Endothelial cell of umbilical vein (primary cell): Measurements from ENCODE around the gene YBX1. TPM values are rescaled to one million over a fixed set of nuclear protein-coding genes. Genes with fewer than 3 reads are reported as not detected.

Experiments
- BruUV-seq: library from RNA; stranded (reverse); fragments of 400-500 nt; replicated peaks from 2 replicates; lab custom pipeline; 2021; lab: Mats Ljungman, UMichigan
- CTCF ChIA-PET: fragments of 300-600, 350-600 bp; sonication (Branson Sonifier 250); formaldehyde crosslinking; loops from one replicate; lab custom pipeline; 2021; ENCODE audit warnings: antibody characterized with exemption, inconsistent platforms; lab: Charles Lee
- POLR2A ChIA-PET: fragments of 300-600, 350-600 bp; sonication (Branson Sonifier 250); formaldehyde crosslinking; loops from one replicate; lab custom pipeline; 2021; ENCODE audit warnings: antibody characterized with exemption, inconsistent platforms; lab: Charles Lee
- DNase-seq: peaks from one replicate; pipeline ENCODE4 v3.0.0-alpha.2; 2011; ENCODE audit warnings: low read depth, low spot score
- FAIRE-seq: peaks from 2 replicates; lab custom pipeline; 2011; peaks lifted over from hg19 to GRCh38; lab: Jason Lieb, UNC
- H2AFZ ChIP-seq: 2 replicates; pipeline ENCODE4 v1.6.0; 2012; ENCODE audit warnings: low read depth, low read length, control low read depth, inconsistent platforms
- H3K27ac ChIP-seq: 2 replicates; pipeline ENCODE4 v1.5.1; 2011; ENCODE audit warnings: low read depth, mild to moderate bottlenecking, control low read depth, low read length, moderate library complexity; ENCODE audit not compliant: insufficient read depth
- H3K27me3 ChIP-seq, 2 experiments: 2 replicates each; pipeline versions ENCODE4 v1.6.0 to v1.6.1; 2011; ENCODE audit warnings: low read length in 2 of 2, mixed read lengths in 1 of 2; ENCODE audit not compliant: control insufficient read depth in 2 of 2, insufficient read depth in 2 of 2
- H3K36me3 ChIP-seq, 2 experiments: 2 replicates in 1 of 2; 3 replicates in 1 of 2; pipeline ENCODE4 v1.5.1; 2011; ENCODE audit warnings: low read length in 2 of 2, mild to moderate bottlenecking in 1 of 2, moderate library complexity in 1 of 2; ENCODE audit not compliant: control insufficient read depth in 2 of 2, insufficient read depth in 2 of 2; ENCODE audit errors: extremely low read depth in 1 of 2
- H3K4me1 ChIP-seq: 3 replicates; pipeline ENCODE4 v1.5.1; 2011; ENCODE audit warnings: mild to moderate bottlenecking, low read length; ENCODE audit not compliant: control insufficient read depth, insufficient read depth; ENCODE audit errors: extremely low read depth
- H3K4me2 ChIP-seq: 2 replicates; pipeline ENCODE4 v1.6.1; 2011; ENCODE audit warnings: low read length, control low read depth, mixed read lengths; ENCODE audit not compliant: insufficient read depth
- H3K4me3 ChIP-seq, 3 experiments: fragments of 200-600 bp in 1 of 3; sonication (generic), shearing (Covaris generic) in 1 of 3; replicated peaks in 1 of 3; 2 replicates each; pipeline ENCODE4 v1.5.1; 2011 to 2016; ENCODE audit warnings: control low read depth in 3 of 3, low read length in 3 of 3, mild to moderate bottlenecking in 2 of 3, inconsistent platforms in 1 of 3, low read depth in 1 of 3, moderate library complexity in 1 of 3; ENCODE audit not compliant: insufficient read depth in 1 of 3
- H3K79me2 ChIP-seq: 2 replicates; pipeline ENCODE4 v1.6.0; 2012; ENCODE audit warnings: low read length, inconsistent platforms; ENCODE audit not compliant: control insufficient read depth, insufficient read depth
- H3K9ac ChIP-seq: replicated peaks from 2 replicates; pipeline ENCODE3; 2011; ENCODE audit warnings: low read length, control low read depth; ENCODE audit not compliant: insufficient read depth; ENCODE audit errors: extremely low read depth
- H3K9me1 ChIP-seq: replicated peaks from 3 replicates; pipeline ENCODE4 v1.6.0; 2011; ENCODE audit warnings: mild to moderate bottlenecking, low read length; ENCODE audit not compliant: control insufficient read depth, insufficient read depth; ENCODE audit errors: extremely low read depth
- H3K9me3 ChIP-seq: replicated peaks from 2 replicates; pipeline ENCODE4 v1.5.1; 2012; ENCODE audit warnings: low read length, inconsistent platforms; ENCODE audit not compliant: control insufficient read depth, insufficient read depth
- H4K20me1 ChIP-seq: replicated peaks from 2 replicates; pipeline ENCODE3; 2011; ENCODE audit warnings: mild to moderate bottlenecking, low read length; ENCODE audit not compliant: control insufficient read depth, insufficient read depth; ENCODE audit errors: extremely low read depth
- EZH2 ChIP-seq: IDR thresholded peaks from 2 replicates; pipeline ENCODE4 v1.6.1; 2012; ENCODE audit warnings: borderline replicate concordance, low read depth, mild to moderate bottlenecking, moderate library complexity, low read length, inconsistent platforms; ENCODE audit not compliant: severe bottlenecking
- FOS ChIP-seq: IDR thresholded peaks from 2 replicates; pipeline ENCODE4 v1.6.1; 2011; ENCODE audit warnings: mild to moderate bottlenecking, low read length, moderate library complexity, borderline replicate concordance; ENCODE audit not compliant: insufficient read depth
- GATA2 ChIP-seq: IDR thresholded peaks from 2 replicates; pipeline ENCODE4 v1.7.0; 2011; ENCODE audit warnings: low read depth, mild to moderate bottlenecking, moderate library complexity, mixed read lengths, low read length; ENCODE audit not compliant: insufficient read length, insufficient read depth
- JUN ChIP-seq: IDR thresholded peaks from 2 replicates; pipeline ENCODE4 v1.6.1; 2011; ENCODE audit warnings: borderline replicate concordance, low read depth; ENCODE audit not compliant: insufficient read length, insufficient read depth
- MYC ChIP-seq: IDR thresholded peaks from one replicate; pipeline ENCODE4 v1.6.1; 2011; ENCODE audit warnings: mild to moderate bottlenecking, low read depth, low read length
- POLR2A ChIP-seq: IDR thresholded peaks from 2 replicates; pipeline ENCODE4 v1.6.1; 2012; ENCODE audit warnings: low read depth, mild to moderate bottlenecking, control low read depth, low read length
- POLR2AphosphoS5 ChIP-seq: IDR thresholded peaks from 2 replicates; pipeline ENCODE4 v1.6.1; 2012; ENCODE audit warnings: low read depth, mild to moderate bottlenecking, control low read depth, low read length, moderate library complexity; ENCODE audit not compliant: insufficient read depth
- dilution Hi-C: fragments of 300-500 bp; cut with MboI; formaldehyde crosslinking; loops from one replicate; pipeline ENCODE4 v1.15.0; 2019; ENCODE audit warnings: low sequenced_read_pairs; ENCODE audit not compliant: extremely low pct_ligation_motif_present
- intact Hi-C: fragments of 100-400 bp; cut with micrococcal nuclease; formaldehyde crosslinking; loops from one replicate; pipeline ENCODE4 v1.10.0; 2022
- polyA plus RNA-seq, 4 experiments: library from polyadenylated mRNA; depleted of rRNA in 3 of 4; stranded (reverse) in 3 of 4; unstranded in 1 of 4; fragments of >200 nt; gene quantifications; 2 replicates each; pipeline versions ENCODE4 v1.2.1 to v1.2.3, GENCODE V29; 2011 to 2012; ENCODE audit warnings: missing spikeins in 1 of 4
- total RNA-seq: library from RNA; stranded (reverse); gene quantifications from 2 replicates; pipeline ENCODE4 v1.2.3, GENCODE V29; 2021
- TF ChIP-seq, protein P1 (sequence below), 2 donors: IDR thresholded peaks; 1 replicate in 1 of 2; 2 replicates in 1 of 2; pipeline ENCODE4 v1.5.1; 2011; ENCODE audit warnings: low read length in 2 of 2, mild to moderate bottlenecking in 2 of 2, moderate library complexity in 2 of 2, control low read depth in 1 of 2, inconsistent platforms in 1 of 2, low read depth in 1 of 2; ENCODE audit not compliant: insufficient read depth in 1 of 2; ENCODE audit errors: extremely low read depth in 1 of 2
- TF ChIP-seq, protein P2 (sequence below): IDR thresholded peaks from 2 replicates; pipeline ENCODE4 v1.6.1; 2011; ENCODE audit not compliant: insufficient read depth, insufficient read length

YBX1 gene
- total and polyA plus RNA-seq, 2 donors (not counting 3 experiments of a cell fraction or from before 2014, with no cell fraction given): 430 to 783 TPM

DNA sequence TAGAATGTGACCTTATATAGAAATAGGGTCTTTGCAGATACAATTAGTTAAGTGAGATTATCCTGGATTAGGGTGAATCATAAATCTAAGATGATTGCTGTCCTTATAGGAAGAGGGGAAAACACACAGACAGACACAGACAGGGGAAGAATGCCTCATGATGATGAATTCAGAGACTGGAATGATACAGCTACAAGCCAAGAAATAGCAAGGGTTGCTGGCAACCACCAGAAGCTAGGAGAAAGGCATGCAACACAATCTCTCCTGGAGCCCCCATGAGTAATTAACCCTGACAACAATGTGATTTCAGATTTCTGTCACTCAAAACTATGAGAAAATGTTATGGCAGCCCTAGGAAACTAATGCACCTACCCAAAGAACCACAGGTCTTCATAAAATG lies 43.1 kb upstream of the YBX1 start:
- FAIRE-seq (no peak), DNase-seq (no peak)
- H3K9ac ChIP-seq: no peak overlapping the region
- no peaks in the 10 kb centered on the region for H3K9me3 ChIP-seq
- H3K27me3 ChIP-seq: peaks cover 7 to 8% of the 10 kb centered on the region in 2 experiments
- H4K20me1 ChIP-seq: no peaks in the 10 kb centered on the region
- H3K4me1 ChIP-seq: no peaks in the 10 kb centered on the region
- ChIA-PET CTCF (interaction anchor here (1.2 kb wide), 1 partner anchor 19 kb away, joined by 3 read pairs; no protein-coding TSS in a partner anchor), POLR2A (no interaction called here)
- H2AFZ ChIP-seq: no peak overlapping the region
- no peaks in the 10 kb centered on the region for H3K36me3 ChIP-seq
- H3K9me1 ChIP-seq: no peaks in the 10 kb centered on the region
- no peak overlapping the region for H3K27ac ChIP-seq
- no peak overlapping the region for H3K4me2 ChIP-seq
- no TSS peak for BruUV-seq
- no peak overlapping the region for H3K4me3 ChIP-seq
- TF ChIP-seq POLR2A (no peak), MYC (no peak), FOS (no peak), EZH2 (no peak), GATA2 (no peak), POLR2AphosphoS5 (no peak), JUN (no peak)
- TF ChIP-seq, protein P1, sequence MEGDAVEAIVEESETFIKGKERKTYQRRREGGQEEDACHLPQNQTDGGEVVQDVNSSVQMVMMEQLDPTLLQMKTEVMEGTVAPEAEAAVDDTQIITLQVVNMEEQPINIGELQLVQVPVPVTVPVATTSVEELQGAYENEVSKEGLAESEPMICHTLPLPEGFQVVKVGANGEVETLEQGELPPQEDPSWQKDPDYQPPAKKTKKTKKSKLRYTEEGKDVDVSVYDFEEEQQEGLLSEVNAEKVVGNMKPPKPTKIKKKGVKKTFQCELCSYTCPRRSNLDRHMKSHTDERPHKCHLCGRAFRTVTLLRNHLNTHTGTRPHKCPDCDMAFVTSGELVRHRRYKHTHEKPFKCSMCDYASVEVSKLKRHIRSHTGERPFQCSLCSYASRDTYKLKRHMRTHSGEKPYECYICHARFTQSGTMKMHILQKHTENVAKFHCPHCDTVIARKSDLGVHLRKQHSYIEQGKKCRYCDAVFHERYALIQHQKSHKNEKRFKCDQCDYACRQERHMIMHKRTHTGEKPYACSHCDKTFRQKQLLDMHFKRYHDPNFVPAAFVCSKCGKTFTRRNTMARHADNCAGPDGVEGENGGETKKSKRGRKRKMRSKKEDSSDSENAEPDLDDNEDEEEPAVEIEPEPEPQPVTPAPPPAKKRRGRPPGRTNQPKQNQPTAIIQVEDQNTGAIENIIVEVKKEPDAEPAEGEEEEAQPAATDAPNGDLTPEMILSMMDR (IDR thresholded peaks at IDR 0.05; ENCODE audit: extremely low read depth in 1 of 2, insufficient read depth in 1 of 2, low read depth in 1 of 2, low read length in 2 of 2): no peak
- TF ChIP-seq, protein P2, sequence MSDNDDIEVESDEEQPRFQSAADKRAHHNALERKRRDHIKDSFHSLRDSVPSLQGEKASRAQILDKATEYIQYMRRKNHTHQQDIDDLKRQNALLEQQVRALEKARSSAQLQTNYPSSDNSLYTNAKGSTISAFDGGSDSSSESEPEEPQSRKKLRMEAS: no peak
- no peaks in the 10 kb centered on the region for H3K79me2 ChIP-seq
- intact Hi-C loops (no loop called here), dilution Hi-C loops (no loop called here)
